ENCODE measurements around the gene FBXW7.
"Not testable (repeated sequence)": the region's sequence is repeated elsewhere in the genome, so short reads cannot be mapped to it uniquely, and the experiment has no call there.

DNA sequence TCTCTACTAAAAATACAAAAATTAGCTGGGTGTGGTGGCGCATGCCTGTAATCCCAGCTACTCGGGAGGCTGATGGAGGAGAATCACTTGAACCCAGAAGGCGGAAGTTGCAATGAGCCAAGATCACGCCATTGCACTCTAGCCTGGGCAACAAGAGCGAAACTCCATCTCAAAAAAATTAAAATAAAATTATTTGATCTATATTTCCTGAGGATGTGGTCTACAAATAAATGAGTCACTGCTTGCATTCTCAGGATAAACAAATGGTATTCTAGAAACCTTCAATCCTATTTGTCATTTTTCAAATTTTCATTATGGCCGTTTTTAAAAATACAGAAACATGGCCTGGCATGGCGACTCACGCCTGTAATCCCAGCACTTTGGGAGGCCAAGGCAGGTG lies 8.6 kb upstream of the FBXW7 start:
- not testable (repeated sequence) for TF ChIP-seq POLR2A (IDR thresholded peaks at IDR 0.05)
- TF ChIP-seq, protein P1, sequence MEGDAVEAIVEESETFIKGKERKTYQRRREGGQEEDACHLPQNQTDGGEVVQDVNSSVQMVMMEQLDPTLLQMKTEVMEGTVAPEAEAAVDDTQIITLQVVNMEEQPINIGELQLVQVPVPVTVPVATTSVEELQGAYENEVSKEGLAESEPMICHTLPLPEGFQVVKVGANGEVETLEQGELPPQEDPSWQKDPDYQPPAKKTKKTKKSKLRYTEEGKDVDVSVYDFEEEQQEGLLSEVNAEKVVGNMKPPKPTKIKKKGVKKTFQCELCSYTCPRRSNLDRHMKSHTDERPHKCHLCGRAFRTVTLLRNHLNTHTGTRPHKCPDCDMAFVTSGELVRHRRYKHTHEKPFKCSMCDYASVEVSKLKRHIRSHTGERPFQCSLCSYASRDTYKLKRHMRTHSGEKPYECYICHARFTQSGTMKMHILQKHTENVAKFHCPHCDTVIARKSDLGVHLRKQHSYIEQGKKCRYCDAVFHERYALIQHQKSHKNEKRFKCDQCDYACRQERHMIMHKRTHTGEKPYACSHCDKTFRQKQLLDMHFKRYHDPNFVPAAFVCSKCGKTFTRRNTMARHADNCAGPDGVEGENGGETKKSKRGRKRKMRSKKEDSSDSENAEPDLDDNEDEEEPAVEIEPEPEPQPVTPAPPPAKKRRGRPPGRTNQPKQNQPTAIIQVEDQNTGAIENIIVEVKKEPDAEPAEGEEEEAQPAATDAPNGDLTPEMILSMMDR (IDR thresholded peaks at IDR 0.05), result not testable (repeated sequence)

Data from lower leg skin (tissue), 3 donors.